ENCODE results near the gene INF2.

The INF2 gene

DNA sequence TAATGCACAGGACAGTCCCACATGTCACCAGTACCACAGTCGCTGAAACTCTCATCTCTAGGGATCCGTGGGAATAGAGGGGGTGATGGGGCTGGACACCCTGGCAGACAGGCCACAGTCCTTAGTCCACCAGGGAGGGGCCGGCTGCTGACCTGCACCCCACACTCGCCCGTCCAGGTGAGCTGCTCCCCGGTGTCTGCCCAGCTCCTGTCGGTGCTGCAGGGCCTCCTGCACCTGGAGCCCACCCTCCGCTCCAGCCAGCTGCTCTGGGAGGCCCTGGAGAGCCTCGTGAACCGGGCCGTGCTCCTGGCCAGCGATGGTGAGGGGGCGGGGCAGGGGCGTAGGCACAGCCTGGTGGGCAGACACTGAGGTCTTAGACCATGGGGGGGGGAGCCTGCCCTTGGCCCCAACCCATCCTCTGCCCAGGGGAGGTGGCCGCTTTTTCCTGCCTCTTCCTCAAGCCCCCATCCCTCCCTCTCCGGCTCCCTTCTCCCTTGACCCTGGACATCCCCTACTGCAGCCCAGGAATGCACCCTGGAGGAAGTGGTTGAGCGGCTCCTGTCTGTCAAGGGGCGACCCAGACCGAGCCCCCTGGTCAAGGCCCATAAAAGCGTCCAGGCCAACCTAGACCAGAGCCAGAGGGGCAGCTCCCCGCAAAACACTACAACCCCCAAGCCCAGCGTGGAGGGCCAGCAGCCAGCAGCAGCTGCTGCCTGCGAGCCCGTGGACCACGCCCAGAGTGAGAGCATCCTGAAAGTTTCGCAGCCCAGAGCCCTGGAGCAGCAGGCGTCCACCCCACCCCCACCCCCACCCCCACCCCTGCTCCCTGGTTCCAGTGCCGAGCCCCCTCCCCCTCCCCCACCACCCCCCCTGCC is 17.6 kb downstream of the INF2 start:
- DNase-seq: no peak

DNA sequence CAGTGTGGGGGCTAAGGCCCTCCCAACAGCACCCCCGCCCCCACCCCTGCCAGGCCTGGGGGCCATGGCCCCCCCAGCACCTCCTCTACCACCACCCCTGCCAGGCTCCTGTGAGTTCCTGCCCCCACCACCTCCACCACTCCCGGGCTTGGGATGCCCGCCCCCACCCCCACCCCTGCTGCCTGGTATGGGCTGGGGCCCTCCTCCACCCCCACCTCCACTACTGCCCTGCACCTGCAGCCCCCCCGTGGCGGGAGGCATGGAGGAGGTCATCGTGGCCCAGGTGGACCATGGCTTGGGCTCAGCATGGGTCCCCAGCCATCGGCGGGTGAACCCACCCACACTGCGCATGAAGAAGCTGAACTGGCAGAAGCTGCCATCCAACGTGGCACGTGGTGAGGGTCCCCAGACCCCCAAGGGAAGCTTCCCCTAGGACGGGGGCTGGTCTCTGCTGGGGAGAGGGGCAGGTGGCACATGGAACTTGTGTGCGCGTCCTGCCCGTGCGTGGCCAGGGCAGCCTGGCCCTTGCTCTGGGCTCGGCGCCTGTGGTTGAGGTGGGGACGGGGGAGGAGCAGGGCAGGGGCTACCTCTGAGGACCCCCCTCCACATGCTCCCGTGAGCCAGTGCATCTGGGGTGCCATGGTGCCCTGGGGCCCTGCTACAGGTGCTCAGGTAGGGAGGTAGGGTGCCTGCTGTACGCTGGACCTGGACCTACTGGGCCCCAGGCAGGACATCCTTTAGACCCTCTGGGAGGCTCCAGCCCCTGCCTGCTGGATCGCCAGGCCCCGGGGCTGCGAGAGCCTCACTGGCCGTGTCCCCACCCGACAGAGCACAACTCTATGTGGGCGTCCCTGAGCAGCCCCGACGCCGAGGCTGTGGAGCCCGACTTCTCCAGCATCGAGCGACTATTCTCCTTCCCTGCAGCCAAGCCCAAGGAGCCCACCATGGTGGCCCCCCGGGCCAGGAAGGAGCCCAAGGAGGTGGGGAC is 18.5 kb downstream of the INF2 start:
- DNase-seq: no peak

DNA sequence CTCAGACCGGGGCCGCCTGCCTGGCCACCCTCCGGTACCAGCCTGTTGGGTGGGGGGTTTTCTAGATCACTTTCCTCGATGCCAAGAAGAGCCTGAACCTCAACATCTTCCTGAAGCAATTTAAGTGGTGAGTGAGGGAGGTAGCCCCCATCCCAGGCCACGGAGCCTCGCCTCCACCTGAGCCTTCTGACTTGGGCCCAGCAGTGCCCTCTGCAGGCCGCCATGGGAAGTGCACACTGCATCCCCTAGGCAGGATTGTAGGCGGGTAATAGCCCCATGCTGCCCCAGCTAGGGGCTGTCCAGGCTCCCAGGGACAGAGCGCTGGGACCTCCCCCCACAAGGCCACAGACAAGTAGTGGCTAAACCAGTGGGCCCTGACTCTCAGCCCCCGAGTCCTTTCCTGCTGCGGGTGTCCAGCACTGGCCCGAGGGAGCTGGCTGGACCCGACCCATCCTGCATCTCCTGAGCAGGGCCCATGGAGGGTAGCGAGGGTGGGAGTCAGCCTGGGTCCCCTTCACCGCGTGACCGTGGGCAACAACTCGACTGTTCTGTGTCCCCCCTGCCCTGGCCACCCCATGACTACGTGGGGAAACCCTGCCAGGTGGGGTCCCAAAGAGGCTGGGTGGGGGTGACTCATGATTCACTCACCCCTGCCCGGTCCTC is 19.3 kb downstream of the INF2 start:
- DNase-seq: peak; percentile 74

DNA sequence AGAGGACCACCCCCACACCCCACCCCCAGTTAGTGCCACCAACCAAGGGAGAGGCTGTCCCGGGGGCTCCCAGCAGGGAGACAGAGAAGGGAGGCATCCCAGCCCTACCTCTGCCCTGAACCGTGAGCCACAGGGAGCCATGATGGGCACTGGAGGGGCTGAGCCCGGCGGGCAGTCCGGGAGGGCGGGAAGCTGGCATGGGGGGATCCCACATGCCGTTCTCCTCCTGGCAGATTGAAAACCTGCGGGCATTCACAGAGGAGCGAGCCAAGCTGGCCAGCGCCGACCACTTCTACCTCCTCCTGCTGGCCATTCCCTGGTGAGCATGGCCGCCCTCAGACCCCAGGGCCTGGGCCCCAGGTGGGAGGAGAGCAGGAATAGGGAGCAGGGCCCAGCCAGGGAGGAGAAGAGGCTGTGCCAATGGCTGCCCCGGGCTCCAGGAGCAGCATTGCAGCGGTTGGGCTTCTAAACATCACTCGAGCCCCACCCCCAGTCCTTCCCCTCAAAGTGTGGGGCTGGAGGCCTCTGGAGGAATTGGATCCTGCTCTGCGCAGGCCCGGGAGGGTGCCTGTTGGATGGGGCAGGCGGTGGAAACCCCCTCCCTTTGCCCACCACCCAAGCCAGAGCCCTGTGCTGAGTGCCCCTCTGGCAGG is 20.1 kb downstream of the INF2 start:
- DNase-seq: no peak

DNA sequence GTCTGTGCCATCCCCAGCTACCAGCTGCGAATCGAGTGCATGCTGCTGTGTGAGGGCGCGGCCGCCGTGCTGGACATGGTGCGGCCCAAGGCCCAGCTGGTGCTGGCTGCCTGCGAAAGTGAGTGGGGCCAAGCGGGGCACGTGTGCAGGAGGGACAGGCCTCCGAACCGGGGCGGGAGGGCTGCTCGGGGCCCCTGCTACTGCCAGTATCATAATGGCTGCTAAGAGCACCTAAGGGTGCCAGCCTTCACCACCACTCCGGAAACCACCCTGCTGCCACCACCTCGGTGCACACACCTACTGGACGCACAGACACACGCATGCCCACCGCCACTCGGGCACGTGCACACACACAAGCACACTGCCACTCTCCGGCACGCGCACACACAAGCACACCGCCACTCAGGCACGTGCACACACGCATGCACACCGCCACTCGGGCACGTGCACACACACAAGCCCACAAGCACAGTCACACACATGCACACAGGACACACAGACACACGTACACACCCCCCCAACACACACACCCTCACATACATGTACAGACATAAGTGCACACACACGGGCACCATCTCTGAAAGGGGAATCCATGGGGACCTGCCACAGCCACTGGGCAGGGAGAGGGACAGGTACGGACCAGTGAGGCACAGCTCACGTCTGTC is 20.8 kb downstream of the INF2 start:
- no peak for DNase-seq

DNA sequence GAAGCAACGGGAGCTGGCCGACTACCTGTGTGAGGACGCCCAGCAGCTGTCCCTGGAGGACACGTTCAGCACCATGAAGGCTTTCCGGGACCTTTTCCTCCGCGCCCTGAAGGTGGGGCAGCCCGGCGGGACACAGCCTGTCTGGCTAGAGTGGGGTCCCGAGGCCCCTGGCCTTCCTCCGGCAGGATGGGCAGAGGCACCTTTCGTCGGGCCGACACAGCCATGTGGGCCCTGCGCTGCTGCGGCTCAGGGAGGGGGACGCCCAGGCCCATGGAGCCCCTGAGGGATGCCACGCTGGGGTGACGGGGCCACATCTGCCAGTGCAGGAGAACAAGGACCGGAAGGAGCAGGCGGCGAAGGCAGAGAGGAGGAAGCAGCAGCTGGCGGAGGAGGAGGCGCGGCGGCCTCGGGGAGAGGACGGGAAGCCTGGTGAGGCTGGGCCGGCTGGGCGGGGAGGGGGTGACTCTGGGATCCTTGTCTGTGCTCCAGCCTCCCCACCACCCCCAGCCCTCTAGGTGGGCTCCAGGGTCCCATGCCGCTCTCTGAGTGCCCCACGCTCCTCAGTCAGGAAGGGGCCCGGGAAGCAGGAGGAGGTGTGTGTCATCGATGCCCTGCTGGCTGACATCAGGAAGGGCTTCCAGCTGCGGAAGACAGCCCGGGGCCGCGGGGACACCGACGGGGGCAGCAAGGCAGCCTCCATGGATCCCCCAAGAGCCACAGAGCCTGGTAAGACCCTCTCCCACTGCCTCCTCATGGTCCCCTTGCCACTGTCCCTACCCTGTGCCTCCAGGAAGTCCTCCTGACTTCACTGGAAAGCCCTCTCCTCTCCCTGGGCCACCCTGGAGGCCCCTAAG is 23.7 kb downstream of the INF2 start:
- no peak for DNase-seq

DNA sequence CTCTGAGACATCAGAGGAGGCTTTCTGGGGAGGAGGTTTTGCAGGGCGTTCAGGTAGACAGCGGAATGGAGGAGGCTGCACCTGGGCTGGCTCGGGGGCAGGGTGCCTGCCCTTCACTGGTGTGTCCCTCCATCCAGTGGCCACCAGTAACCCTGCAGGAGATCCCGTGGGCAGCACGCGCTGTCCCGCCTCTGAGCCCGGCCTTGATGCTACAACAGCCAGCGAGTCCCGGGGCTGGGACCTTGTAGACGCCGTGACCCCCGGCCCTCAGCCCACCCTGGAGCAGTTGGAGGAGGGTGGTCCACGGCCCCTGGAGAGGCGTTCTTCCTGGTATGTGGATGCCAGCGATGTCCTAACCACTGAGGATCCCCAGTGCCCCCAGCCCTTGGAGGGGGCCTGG is 24.6 kb downstream of the INF2 start:
- no peak for DNase-seq

DNA sequence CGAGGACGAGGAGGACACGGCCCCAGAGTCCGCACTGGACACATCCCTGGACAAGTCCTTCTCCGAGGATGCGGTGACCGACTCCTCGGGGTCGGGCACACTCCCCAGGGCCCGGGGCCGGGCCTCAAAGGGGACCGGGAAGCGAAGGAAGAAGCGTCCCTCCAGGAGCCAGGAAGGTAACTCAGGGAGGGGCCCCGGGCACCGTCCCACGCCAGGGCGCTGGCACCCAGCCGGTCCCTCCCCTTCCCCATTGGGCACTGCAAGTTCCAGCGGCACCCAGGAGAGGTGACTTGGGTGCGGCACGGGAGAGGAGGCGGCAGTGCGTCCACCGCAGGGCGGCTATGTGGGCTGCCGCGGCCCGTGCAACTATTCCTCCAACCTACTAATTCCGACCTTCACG is 25.3 kb downstream of the INF2 start:
- no peak for DNase-seq

DNA sequence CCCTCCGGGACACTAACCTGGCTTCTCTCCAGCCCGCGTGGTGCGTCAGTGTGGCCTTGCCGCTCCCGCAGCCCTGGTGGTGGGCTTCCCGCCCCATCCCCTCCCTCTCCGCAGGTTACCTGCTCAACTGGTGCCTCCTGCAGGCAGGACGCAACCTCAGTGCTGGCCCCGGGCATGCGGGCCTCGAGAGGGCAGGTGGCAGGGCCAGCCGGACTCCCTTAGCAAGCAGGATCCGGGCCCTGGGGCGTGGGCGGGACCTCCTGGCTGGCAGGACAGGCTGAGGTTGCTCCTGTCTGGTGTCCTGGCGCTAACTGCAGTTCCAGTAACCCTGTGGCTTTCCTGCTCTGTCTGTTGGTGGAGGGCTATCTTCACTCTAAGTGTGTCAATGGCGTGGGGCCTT is 26.0 kb downstream of the INF2 start:
- no peak for DNase-seq

DNA sequence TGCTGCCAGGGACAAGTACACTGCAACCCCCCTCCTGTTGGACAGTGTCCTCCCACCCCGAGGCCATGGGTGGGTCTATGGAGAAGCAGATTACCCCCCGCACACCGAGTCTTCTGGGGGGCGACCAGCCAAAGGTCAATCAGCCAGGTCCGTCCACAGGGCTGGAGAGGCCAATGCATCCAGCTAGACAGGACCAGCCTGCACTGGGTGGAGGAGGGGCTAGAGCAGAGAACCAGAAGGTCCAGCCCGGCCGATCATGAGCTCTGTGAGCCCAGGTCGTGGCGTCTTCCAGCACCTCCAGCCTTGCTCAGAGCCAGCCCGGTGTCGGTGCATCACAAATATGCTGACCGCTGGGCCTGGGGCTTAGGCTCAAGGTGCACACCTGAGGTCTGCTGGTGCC is 26.5 kb downstream of the INF2 start:
- DNase-seq: no peak

DNA sequence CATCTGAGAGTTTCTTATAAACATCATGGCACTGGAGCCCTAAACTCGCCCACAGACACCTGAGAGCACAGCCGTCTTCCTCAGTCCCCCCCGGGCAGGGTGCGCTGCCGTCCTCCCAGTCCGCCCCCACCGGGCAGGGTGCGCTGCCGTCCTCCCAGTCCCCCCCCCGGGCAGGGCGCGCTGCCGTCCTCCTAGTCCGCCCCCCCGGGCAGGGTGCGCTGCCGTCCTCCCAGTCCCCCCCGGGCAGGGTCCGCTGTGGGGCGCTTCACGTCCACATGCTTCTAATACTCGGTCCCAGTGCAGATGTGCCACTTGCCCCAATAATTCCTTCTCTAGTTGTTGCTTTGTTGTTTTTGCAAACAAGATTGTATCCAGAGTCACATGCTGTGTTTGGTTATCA is 27.7 kb downstream of the INF2 start:
- DNase-seq: no peak

DNA sequence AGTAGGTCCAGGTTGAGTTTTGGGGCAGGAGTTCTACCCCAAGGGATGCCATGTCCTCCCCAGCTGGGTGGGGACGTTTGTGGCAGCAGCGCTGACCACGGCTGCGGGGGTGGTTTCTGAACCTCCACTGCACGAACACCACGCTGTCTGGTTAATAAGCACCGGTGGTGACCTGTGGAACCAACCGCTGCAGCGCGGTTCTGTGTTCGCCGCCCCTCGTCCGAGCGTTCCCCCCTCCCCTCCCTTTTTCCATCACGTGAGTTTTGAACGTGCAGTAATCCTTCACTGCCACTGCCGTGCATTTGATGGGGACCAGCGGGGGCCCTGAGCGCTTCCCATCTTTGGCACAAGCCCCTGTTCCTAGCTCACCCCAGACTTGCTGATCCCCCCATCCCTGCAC is 28.2 kb downstream of the INF2 start:
- no peak for DNase-seq

DNA sequence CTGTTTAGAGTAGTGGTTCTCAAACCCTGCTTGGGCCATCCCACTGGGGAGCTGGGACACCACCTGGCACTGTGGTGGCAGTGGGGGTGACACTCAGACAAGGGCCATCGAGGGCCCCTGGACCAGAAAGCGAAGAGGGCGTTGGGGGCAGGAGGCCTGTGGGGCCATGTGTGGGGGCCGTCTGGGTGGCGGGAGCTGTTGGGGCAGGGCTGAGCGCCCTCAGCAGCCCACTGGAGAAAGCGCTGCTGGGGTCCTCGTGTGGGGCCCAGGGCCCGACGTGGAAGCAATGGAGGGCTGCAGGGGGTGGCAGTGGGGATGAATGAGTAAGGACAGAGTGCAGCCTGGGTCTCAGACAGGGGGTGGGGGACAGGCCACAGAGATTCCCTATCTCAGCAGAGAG is 28.7 kb downstream of the INF2 start:
- no peak for DNase-seq

DNA sequence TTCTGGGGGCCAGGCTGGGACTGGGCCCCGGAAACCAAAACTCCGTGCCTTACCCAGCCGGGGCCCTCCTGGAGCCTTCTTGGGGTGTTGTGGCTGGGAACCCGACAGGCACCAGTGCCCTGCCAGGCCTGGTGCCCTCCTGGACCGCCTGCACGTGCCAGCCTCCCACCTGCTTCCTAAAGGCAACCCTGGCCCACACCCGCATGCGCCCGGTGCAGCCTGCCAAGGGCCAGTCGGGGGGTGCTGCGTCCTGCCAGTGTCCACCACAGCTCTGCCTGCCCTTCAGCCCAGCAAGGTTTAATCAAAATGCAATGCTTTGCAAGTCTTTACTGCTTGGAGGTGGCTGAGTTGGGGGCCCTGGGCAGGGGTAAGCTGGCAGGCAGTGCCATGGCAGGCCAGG is 29.5 kb downstream of the INF2 start:
- no peak for DNase-seq

DNA sequence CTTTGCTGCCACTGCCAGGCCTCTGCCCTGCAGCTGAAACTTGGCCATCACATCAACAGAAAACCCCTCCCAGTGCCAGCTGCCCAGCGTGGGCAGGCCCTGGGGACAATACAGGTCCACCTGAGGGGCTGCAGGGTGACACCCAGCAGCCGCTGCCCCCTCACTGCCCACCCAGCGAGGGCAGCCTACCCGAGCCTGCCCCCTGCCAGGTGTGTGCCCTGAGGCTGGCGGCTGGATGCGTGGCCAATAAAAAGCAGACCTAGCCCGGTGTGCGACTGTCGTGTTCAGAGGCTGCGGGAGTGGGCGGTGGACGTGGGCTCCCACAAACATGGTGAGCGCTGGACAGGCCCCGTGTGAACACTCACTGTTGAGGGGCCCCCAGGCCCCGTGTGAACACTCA is 29.9 kb downstream of the INF2 start:
- no peak for DNase-seq

DNA sequence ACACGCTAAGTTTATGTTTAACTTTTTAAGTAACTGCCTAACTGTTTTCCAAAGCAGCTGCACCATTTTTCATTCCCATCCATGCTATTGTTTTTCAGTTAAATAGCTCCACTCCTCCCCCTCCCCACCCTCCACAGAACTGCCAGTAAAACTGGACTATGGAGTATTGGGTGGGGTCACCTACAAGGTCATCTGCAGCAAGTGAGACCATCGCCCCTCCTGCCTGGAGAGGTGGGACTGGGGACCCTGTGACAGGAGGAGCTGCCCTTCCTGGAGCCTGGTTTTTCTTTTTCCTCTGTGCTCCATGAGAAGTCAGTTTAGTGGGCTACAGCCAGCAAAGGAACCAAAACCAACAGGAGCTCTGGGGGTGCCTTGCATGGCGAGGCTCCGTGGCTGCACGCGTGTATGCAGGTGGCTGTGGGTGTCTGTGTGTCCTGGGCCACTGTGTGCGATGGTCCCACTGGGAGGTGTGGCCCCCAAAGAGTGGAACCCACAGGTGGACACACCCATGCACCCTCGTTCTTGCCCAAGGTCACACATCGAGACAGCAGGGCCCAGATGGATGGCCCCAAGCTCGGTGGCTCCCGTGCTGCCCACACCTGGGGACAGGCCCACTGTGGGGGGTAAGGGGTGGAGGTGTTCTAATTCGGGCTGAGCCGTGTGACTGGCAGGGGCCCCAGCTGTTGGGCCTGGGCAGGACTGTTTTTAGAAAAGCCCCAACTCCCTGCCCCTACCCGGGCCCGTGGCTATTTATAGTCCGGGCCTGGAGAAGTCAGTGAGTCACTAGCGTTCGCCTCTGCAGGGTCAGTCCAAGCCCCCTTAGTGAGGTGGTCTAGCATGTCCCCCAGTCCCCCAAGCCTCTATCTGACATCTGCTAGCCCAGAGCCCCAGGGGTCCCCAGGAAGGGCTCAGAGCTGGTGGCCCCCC is 32.4 kb downstream of the INF2 start:
- DNase-seq: no peak

DNA sequence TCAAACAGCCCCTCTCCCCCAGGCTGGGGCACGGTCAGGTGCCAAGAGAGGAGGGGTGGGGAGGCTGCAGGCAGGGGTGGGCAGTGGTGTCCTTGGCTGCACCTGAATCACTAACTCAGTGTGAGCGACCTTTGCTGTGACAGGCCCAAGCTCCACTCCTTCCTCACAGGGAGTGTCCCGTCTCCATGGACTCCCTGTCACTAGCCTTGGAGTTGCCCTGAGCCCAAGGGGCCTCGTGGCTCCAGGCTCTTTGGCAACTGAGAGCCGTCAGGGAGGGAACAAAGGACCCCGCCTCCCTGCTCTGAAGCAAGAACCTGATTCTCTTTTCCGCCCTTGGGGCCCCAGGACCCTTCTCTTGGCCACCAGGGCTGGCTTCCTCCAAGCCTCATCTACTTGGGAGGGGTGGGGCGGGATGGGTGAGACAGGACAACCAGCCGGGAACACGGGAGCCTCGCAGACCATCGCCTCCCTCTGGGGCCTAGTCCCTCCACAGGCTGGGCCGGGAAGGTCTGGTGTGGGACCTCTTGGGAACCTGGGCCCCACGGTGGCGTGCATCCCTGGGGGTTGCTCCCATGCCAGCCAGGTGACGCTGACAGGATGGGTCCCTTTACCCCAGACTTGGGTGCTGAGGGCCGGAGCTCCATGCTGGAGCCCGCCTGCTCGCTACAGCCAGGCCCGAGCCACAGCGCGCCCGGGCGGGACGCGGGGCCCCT is 33.7 kb downstream of the INF2 start:
- no peak for DNase-seq

DNA sequence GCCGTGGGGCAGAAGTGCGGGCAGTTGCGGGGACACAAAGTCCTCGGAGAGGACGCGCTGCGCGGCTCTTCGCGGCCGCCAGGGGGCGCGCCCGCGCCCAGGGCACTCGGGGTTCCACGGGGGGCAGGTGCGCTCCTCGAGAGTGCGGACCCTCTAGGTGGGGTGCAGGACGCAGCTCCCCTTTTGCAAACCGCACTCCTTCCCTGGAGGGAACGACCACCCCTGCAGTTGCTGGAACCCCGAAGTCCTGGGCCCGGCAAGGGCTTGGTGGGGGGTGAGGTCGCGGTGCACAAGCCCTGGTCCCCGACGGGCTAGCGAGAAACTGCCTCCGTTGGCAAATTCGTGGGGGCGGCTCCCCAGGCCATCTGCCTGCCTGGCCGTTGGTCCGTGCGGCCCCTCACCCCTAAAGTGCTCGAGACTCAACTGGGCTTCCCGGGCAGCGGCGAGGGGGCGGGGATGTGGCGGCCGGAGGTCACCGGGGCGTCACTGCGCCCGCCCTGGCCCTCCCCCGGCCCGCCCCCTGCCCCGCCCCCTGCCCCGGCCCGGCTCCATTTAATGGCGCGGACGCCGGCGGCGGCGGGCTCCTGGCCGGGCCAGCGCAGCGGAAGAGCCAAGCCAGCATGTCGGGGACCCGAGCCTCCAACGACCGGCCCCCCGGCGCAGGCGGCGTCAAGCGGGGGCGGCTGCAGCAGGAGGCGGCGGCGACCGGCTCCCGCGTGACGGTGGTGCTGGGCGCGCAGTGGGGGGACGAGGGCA is 34.4 kb downstream of the INF2 start, which contains the start of gene ADSS1:
TSS of gene ADSS1 (plus strand) at position 579 of the 756 bp plus-strand sequence. CDS start at position 621, 42 bp downstream.
- DNase-seq: peak; percentile 63

Data from activated naive CD4-positive, alpha-beta T cell treated with anti-CD3 and anti-CD28 coated beads, Interleukin-2, amount 50 U/mL, for 16 hours (primary cell).